NCI-H510A (cell line): Measurements from ENCODE around the gene ROPN1B.
"Not testable (repeated sequence)": the region's sequence is repeated elsewhere in the genome, so short reads cannot be mapped to it uniquely, and the experiment has no call there.

Experiments used
- DNase-seq: peaks from one replicate; lab custom pipeline; 2025; lab: John Stamatoyannopoulos, UW

The ROPN1B gene

GRCh38 chr3:125968701-125969592 is at the start of gene ROPN1B:
Gene ROPN1B, plus strand, starts transcription at chr3:125969178. Its CDS starts 2,877 bp downstream, at chr3:125972055.
- not testable (repeated sequence) for DNase-seq

- DNase-seq: not testable (repeated sequence)
Observed at GRCh38 chr3:125920191-125920590, 48.8 kb upstream of the ROPN1B start.

- DNase-seq: not testable (repeated sequence)
Observed at GRCh38 chr3:125920751-125921279, 48.2 kb upstream of the ROPN1B start.

- not testable (repeated sequence) for DNase-seq
Observed at GRCh38 chr3:125921712-125922111, 47.3 kb upstream of the ROPN1B start.

- DNase-seq: not testable (repeated sequence)
Observed at GRCh38 chr3:125923324-125924115, 45.5 kb upstream of the ROPN1B start.

- DNase-seq: not testable (repeated sequence)
Observed at GRCh38 chr3:125924276-125924675, 44.7 kb upstream of the ROPN1B start.

GRCh38 chr3:125925727-125926126 is 43.3 kb upstream of the ROPN1B start:
- DNase-seq: not testable (repeated sequence)

GRCh38 chr3:125928771-125929545 is 40.0 kb upstream of the ROPN1B start:
- not testable (repeated sequence) for DNase-seq

- DNase-seq: not testable (repeated sequence)
Observed at GRCh38 chr3:125929765-125930164, 39.2 kb upstream of the ROPN1B start.

- not testable (repeated sequence) for DNase-seq
Observed at GRCh38 chr3:125931355-125931880, 37.6 kb upstream of the ROPN1B start.

GRCh38 chr3:125933397-125934173 is 35.4 kb upstream of the ROPN1B start:
- DNase-seq: not testable (repeated sequence)

- not testable (repeated sequence) for DNase-seq
Observed at GRCh38 chr3:125935252-125935874, 33.6 kb upstream of the ROPN1B start.

- not testable (repeated sequence) for DNase-seq
Observed at GRCh38 chr3:125936210-125936815, 32.7 kb upstream of the ROPN1B start.

GRCh38 chr3:125936891-125937290 is 32.1 kb upstream of the ROPN1B start:
- not testable (repeated sequence) for DNase-seq

- not testable (repeated sequence) for DNase-seq
Observed at GRCh38 chr3:125947806-125948205, 21.2 kb upstream of the ROPN1B start.

GRCh38 chr3:125948901-125949300 is 20.1 kb upstream of the ROPN1B start:
- not testable (repeated sequence) for DNase-seq

GRCh38 chr3:125951176-125951575 is 17.8 kb upstream of the ROPN1B start:
- DNase-seq: not testable (repeated sequence)

GRCh38 chr3:125957020-125957419 is 12.0 kb upstream of the ROPN1B start:
- not testable (repeated sequence) for DNase-seq

GRCh38 chr3:125957674-125958510 is 11.1 kb upstream of the ROPN1B start:
- no peak for DNase-seq
